ENCODE data around the gene WFDC2.

- TF ChIP-seq POLR2AphosphoS5 (IDR thresholded peaks at IDR 0.05; ENCODE audit: low read depth, low read length), result no peak
- TF ChIP-seq POLR2A (IDR thresholded peaks at IDR 0.05; ENCODE audit: low read depth, low read length), result no peak
- TF ChIP-seq TAF1 (IDR thresholded peaks at IDR 0.05; ENCODE audit: borderline replicate concordance, low read depth, low read length), result no peak
Observed at GRCh38 chr20:45497971-45498494, 28.5 kb downstream of the WFDC2 start.

Measured in GM12892 (cell line).